ENCODE data around the gene PCYT1A. TPM values are rescaled to one million over a fixed set of nuclear protein-coding genes. Genes with fewer than 3 reads are reported as not detected.
A peak's percentile ranks its signal among the peaks of the same experiment; 100 is the strongest.

PCYT1A gene
- total RNA-seq, 1 donor from 2014 or later, result 54.6 TPM

DNA sequence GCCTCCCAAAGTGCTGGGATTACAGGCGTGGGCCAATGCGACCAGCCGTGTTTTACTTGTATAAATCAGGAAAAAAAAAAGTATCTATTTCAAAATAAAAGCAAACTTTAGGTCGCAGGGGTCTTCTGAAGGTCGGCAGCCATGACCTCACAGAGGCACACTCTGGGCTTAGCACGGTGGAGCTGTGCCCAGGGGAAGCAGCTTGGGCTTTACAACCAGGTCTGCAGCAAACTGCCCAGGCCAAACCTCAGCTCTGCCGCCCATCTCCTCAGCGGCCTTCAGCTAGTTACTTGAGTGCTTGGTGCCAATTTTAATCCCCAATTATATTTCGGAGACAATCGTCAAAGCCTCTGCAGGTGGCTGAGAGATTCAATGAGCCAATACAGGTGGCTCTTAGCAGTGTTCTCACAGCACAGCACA is 106.4 kb downstream of the PCYT1A start:
- ChIA-PET POLR2A (interaction anchor here (0.6 to 4.2 kb wide), 9 partner anchors 10 to 109 kb away, joined by 3 to 116 read pairs (median 10); partner anchors contain the start of gene TFRC), CTCF (interaction anchor here (1.2 to 3.7 kb wide), 3 partner anchors 13 to 108 kb away, joined by 3 to 36 read pairs (median 7); no protein-coding TSS in a partner anchor)
- no peaks in the 10 kb centered on the region for H3K9me3 Mint-ChIP-seq

DNA sequence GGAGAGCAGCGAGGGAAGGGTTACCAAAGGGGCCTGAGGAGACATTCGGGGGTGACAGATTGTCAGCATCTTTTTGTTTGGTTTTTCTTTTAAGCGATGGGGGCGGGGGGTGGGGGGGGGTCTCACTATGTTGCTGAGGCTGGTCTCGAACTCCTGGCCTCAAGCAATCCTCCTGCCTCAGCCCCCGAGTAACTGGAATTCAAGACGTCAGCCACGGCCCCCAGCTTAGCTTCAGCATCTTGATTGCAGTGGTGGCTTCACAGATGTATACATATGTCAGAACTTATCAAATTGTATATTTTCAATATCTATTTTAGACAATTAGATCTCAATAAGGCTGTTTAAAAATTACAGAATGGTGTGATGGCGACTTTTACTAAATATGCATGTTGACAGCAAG is 107.2 kb downstream of the PCYT1A start:
- intact Hi-C loops (cut with micrococcal nuclease), result no loop called here
- H3K27me3 Mint-ChIP-seq, result no peaks in the 10 kb centered on the region
- ChIA-PET POLR2A (interaction anchor here (0.7 to 4.2 kb wide), 13 partner anchors 11 to 110 kb away, joined by 3 to 116 read pairs (median 7); partner anchors contain the start of gene TFRC), CTCF (interaction anchor here (1.3 to 3.7 kb wide), 4 partner anchors 12 to 107 kb away, joined by 6 to 36 read pairs (median 6); no protein-coding TSS in a partner anchor)
- DNase-seq (no peak), ATAC-seq (ENCODE audit: low read depth) (no peak)
- TF ChIP-seq, protein P1, sequence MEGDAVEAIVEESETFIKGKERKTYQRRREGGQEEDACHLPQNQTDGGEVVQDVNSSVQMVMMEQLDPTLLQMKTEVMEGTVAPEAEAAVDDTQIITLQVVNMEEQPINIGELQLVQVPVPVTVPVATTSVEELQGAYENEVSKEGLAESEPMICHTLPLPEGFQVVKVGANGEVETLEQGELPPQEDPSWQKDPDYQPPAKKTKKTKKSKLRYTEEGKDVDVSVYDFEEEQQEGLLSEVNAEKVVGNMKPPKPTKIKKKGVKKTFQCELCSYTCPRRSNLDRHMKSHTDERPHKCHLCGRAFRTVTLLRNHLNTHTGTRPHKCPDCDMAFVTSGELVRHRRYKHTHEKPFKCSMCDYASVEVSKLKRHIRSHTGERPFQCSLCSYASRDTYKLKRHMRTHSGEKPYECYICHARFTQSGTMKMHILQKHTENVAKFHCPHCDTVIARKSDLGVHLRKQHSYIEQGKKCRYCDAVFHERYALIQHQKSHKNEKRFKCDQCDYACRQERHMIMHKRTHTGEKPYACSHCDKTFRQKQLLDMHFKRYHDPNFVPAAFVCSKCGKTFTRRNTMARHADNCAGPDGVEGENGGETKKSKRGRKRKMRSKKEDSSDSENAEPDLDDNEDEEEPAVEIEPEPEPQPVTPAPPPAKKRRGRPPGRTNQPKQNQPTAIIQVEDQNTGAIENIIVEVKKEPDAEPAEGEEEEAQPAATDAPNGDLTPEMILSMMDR (IDR thresholded peaks at IDR 0.05), result no peak
- peak overlapping the region; percentile 97 for H3K27ac Mint-ChIP-seq
- peak overlapping the region; percentile 66 for H3K4me3 Mint-ChIP-seq
- H3K9me3 Mint-ChIP-seq, result no peaks in the 10 kb centered on the region
- H3K4me1 Mint-ChIP-seq, result peaks cover 48% of the 10 kb centered on the region
- no peaks in the 10 kb centered on the region for H3K36me3 Mint-ChIP-seq (ENCODE audit: low read depth)

More for the DNA sequence above, 106.4 kb downstream of the PCYT1A start:
- no peaks in the 10 kb centered on the region for H3K36me3 Mint-ChIP-seq (ENCODE audit: low read depth)
- intact Hi-C loops (cut with micrococcal nuclease), result no loop called here
- ATAC-seq (ENCODE audit: low read depth) (no peak), DNase-seq (no peak)
- H3K4me1 Mint-ChIP-seq, result peaks cover 48% of the 10 kb centered on the region
- TF ChIP-seq, protein P1 (IDR thresholded peaks at IDR 0.05), result no peak
- peak overlapping the region; percentile 83 for H3K27ac Mint-ChIP-seq
- no peaks in the 10 kb centered on the region for H3K27me3 Mint-ChIP-seq
- H3K4me3 Mint-ChIP-seq, result no peak overlapping the region

Other genes starting within 250 kb of the PCYT1A start
- 238 and 290 TPM in 2 replicates for gene TFRC, start 205.6 kb downstream of the PCYT1A start, total RNA-seq
- 0.31 TPM in 1 of 2 replicates, not detected in the other for gene ZDHHC19, start 76.3 kb downstream of the PCYT1A start, total RNA-seq
- gene SLC51A, start 71.2 kb downstream of the PCYT1A start, total RNA-seq, result not detected in 2 replicates
- gene DYNLT2B, start 30.5 kb upstream of the PCYT1A start, total RNA-seq, result 5.1 and 5.2 TPM in 2 replicates
- not detected in 2 replicates for gene TM4SF19, start 50.7 kb upstream of the PCYT1A start, total RNA-seq
- 60.8 and 66.5 TPM in 2 replicates for gene UBXN7, start 144.7 kb upstream of the PCYT1A start, total RNA-seq
- gene RNF168, start 216.0 kb upstream of the PCYT1A start, total RNA-seq, result 24.5 and 27.8 TPM in 2 replicates
- not detected in 2 replicates for gene SMCO1, start 227.6 kb upstream of the PCYT1A start, total RNA-seq

Measured in activated B cell treated with CpG ODN at 0.5 μM for 24 hours (primary cell).